ENCODE results near the gene MAP4K4. TPM values are rescaled to one million over a fixed set of nuclear protein-coding genes. Genes with fewer than 3 reads are reported as not detected.

Gene MAP4K4
- total RNA-seq, 2 experiments from 2014 or later, result 71.6 to 77.5 TPM

- ChIA-PET CTCF (interaction anchor here (0.9 kb wide), 1 partner anchor 359 kb away, joined by 5 read pairs; no protein-coding TSS in a partner anchor), POLR2A (no interaction called here)
- Mint-ChIP-seq H3K27ac (no peak overlapping the region), H3K9me3 (no peaks in the 10 kb centered on the region), H3K4me3 (no peak overlapping the region), H3K36me3 (ENCODE audit: low read depth) (peaks cover 52% of the 10 kb centered on the region), H3K27me3 (no peaks in the 10 kb centered on the region), H3K4me1 (no peaks in the 10 kb centered on the region)
- DNase-seq, result no peak
Observed at GRCh38 chr2:101881131-101881530, 183.6 kb downstream of the MAP4K4 start.

GRCh38 chr2:101882769-101883307 is 185.3 kb downstream of the MAP4K4 start:
- Mint-ChIP-seq H3K36me3 (ENCODE audit: low read depth) (peaks cover 53% of the 10 kb centered on the region), H3K27me3 (no peaks in the 10 kb centered on the region), H3K4me3 (no peak overlapping the region), H3K9me3 (no peaks in the 10 kb centered on the region), H3K4me1 (no peaks in the 10 kb centered on the region), H3K27ac (no peak overlapping the region)
- no peak for DNase-seq
- POLR2A ChIA-PET, result interaction anchor here (0.6 to 1.0 kb wide), 2 partner anchors 147 to 358 kb away, joined by 3 to 4 read pairs; no protein-coding TSS in a partner anchor
- CTCF ChIA-PET, result interaction anchor here (1.1 to 3.6 kb wide), 5 partner anchors 30 to 357 kb away, joined by 3 to 43 read pairs (median 6); no protein-coding TSS in a partner anchor

GRCh38 chr2:101883860-101884259 is 186.4 kb downstream of the MAP4K4 start:
- H3K36me3 Mint-ChIP-seq (ENCODE audit: low read depth), result peaks cover 53% of the 10 kb centered on the region
- H3K4me3 Mint-ChIP-seq, result no peak overlapping the region
- H3K4me1 Mint-ChIP-seq, result no peaks in the 10 kb centered on the region
- CTCF ChIA-PET, result interaction anchor here (0.6 to 3.6 kb wide), 22 partner anchors 11 to 815 kb away, joined by 3 to 43 read pairs (median 3); no protein-coding TSS in a partner anchor
- H3K27ac Mint-ChIP-seq, result no peak overlapping the region
- no peak for DNase-seq
- H3K27me3 Mint-ChIP-seq, result no peaks in the 10 kb centered on the region
- no peaks in the 10 kb centered on the region for H3K9me3 Mint-ChIP-seq
- POLR2A ChIA-PET, result interaction anchor here (1.0 to 1.2 kb wide), 2 partner anchors 11 to 357 kb away, joined by 3 to 4 read pairs; no protein-coding TSS in a partner anchor

GRCh38 chr2:101884423-101884822 is 186.9 kb downstream of the MAP4K4 start:
- no peak overlapping the region for H3K4me3 Mint-ChIP-seq
- POLR2A ChIA-PET, result interaction anchor here (1.2 kb wide), 1 partner anchor 10 kb away, joined by 4 read pairs; no protein-coding TSS in a partner anchor
- H3K27me3 Mint-ChIP-seq, result no peaks in the 10 kb centered on the region
- H3K4me1 Mint-ChIP-seq, result no peaks in the 10 kb centered on the region
- no peak for DNase-seq
- peaks cover 55% of the 10 kb centered on the region for H3K36me3 Mint-ChIP-seq (ENCODE audit: low read depth)
- H3K9me3 Mint-ChIP-seq, result no peaks in the 10 kb centered on the region
- no peak overlapping the region for H3K27ac Mint-ChIP-seq
- CTCF ChIA-PET, result interaction anchor here (0.6 to 3.6 kb wide), 16 partner anchors 11 to 815 kb away, joined by 3 to 43 read pairs (median 4); no protein-coding TSS in a partner anchor

GRCh38 chr2:101887328-101887727 is 189.8 kb downstream of the MAP4K4 start:
- Mint-ChIP-seq H3K27ac (no peak overlapping the region), H3K4me3 (no peak overlapping the region), H3K9me3 (no peaks in the 10 kb centered on the region), H3K4me1 (no peaks in the 10 kb centered on the region), H3K36me3 (ENCODE audit: low read depth) (peaks cover 65% of the 10 kb centered on the region), H3K27me3 (no peaks in the 10 kb centered on the region)
- ChIA-PET POLR2A (no interaction called here), CTCF (no interaction called here)
- no peak for DNase-seq

GRCh38 chr2:101889460-101890098 is 192.1 kb downstream of the MAP4K4 start:
- no peaks in the 10 kb centered on the region for H3K27me3 Mint-ChIP-seq
- peaks cover 68% of the 10 kb centered on the region for H3K36me3 Mint-ChIP-seq (ENCODE audit: low read depth)
- H3K4me3 Mint-ChIP-seq, result no peak overlapping the region
- DNase-seq, result no peak
- ChIA-PET CTCF (no interaction called here), POLR2A (no interaction called here)
- H3K27ac Mint-ChIP-seq, result no peak overlapping the region
- H3K9me3 Mint-ChIP-seq, result no peaks in the 10 kb centered on the region
- H3K4me1 Mint-ChIP-seq, result no peaks in the 10 kb centered on the region

- Mint-ChIP-seq H3K36me3 (ENCODE audit: low read depth) (peaks cover 62% of the 10 kb centered on the region), H3K27ac (no peak overlapping the region), H3K9me3 (no peaks in the 10 kb centered on the region), H3K4me3 (no peak overlapping the region), H3K27me3 (no peaks in the 10 kb centered on the region), H3K4me1 (no peaks in the 10 kb centered on the region)
- ChIA-PET CTCF (no interaction called here), POLR2A (interaction anchor here (1.5 kb wide), 1 partner anchor 27 kb away, joined by 4 read pairs; no protein-coding TSS in a partner anchor)
- DNase-seq, result no peak
Observed at GRCh38 chr2:101892377-101892776, 194.9 kb downstream of the MAP4K4 start.

GRCh38 chr2:101893681-101894381 is 196.3 kb downstream of the MAP4K4 start:
- ChIA-PET CTCF (no interaction called here), POLR2A (interaction anchor here (1.5 kb wide), 2 partner anchors 10 to 29 kb away, joined by 4 read pairs; no protein-coding TSS in a partner anchor)
- no peaks in the 10 kb centered on the region for H3K9me3 Mint-ChIP-seq
- H3K27me3 Mint-ChIP-seq, result no peaks in the 10 kb centered on the region
- H3K4me1 Mint-ChIP-seq, result no peaks in the 10 kb centered on the region
- no peak for DNase-seq
- no peak overlapping the region for H3K27ac Mint-ChIP-seq
- no peak overlapping the region for H3K4me3 Mint-ChIP-seq
- peaks cover 58% of the 10 kb centered on the region for H3K36me3 Mint-ChIP-seq (ENCODE audit: low read depth)

GRCh38 chr2:101895039-101895438 is 197.5 kb downstream of the MAP4K4 start:
- Mint-ChIP-seq H3K9me3 (no peaks in the 10 kb centered on the region), H3K27me3 (no peaks in the 10 kb centered on the region), H3K36me3 (ENCODE audit: low read depth) (peaks cover 48% of the 10 kb centered on the region), H3K4me3 (no peak overlapping the region), H3K4me1 (peaks cover 4% of the 10 kb centered on the region), H3K27ac (no peak overlapping the region)
- ChIA-PET CTCF (interaction anchor here (1.1 kb wide), 1 partner anchor 11 kb away, joined by 4 read pairs; no protein-coding TSS in a partner anchor), POLR2A (interaction anchor here (1.5 kb wide), 1 partner anchor 11 kb away, joined by 4 read pairs; no protein-coding TSS in a partner anchor)
- no peak for DNase-seq

- peaks cover 10% of the 10 kb centered on the region for H3K4me1 Mint-ChIP-seq
- no peak overlapping the region for H3K27ac Mint-ChIP-seq
- no peaks in the 10 kb centered on the region for H3K27me3 Mint-ChIP-seq
- POLR2A ChIA-PET, result no interaction called here
- no peaks in the 10 kb centered on the region for H3K9me3 Mint-ChIP-seq
- no peak for DNase-seq
- H3K36me3 Mint-ChIP-seq (ENCODE audit: low read depth), result peaks cover 48% of the 10 kb centered on the region
- no peak overlapping the region for H3K4me3 Mint-ChIP-seq
- CTCF ChIA-PET, result interaction anchor here (1.1 kb wide), 1 partner anchor 12 kb away, joined by 4 read pairs; no protein-coding TSS in a partner anchor
Observed at GRCh38 chr2:101895819-101896322, 198.4 kb downstream of the MAP4K4 start.

GRCh38 chr2:101897301-101897700 is 199.8 kb downstream of the MAP4K4 start:
- H3K4me3 Mint-ChIP-seq, result no peak overlapping the region
- H3K36me3 Mint-ChIP-seq (ENCODE audit: low read depth), result peaks cover 37% of the 10 kb centered on the region
- no peak for DNase-seq
- H3K27me3 Mint-ChIP-seq, result no peaks in the 10 kb centered on the region
- H3K27ac Mint-ChIP-seq, result no peak overlapping the region
- CTCF ChIA-PET, result interaction anchor here (0.9 kb wide), 1 partner anchor 343 kb away, joined by 3 read pairs; no protein-coding TSS in a partner anchor
- POLR2A ChIA-PET, result interaction anchor here (1.0 kb wide), 1 partner anchor 569 kb away, joined by 3 read pairs; no protein-coding TSS in a partner anchor
- no peaks in the 10 kb centered on the region for H3K9me3 Mint-ChIP-seq
- peaks cover 12% of the 10 kb centered on the region for H3K4me1 Mint-ChIP-seq

- Mint-ChIP-seq H3K27ac (no peak overlapping the region), H3K4me1 (peaks cover 12% of the 10 kb centered on the region), H3K27me3 (no peaks in the 10 kb centered on the region), H3K4me3 (no peak overlapping the region), H3K9me3 (peaks cover under 1% of the 10 kb centered on the region), H3K36me3 (ENCODE audit: low read depth) (peaks cover 22% of the 10 kb centered on the region)
- POLR2A ChIA-PET, result no interaction called here
- CTCF ChIA-PET, result interaction anchor here (1.1 kb wide), 1 partner anchor 15 kb away, joined by 3 read pairs; no protein-coding TSS in a partner anchor
- DNase-seq, result no peak
Observed at GRCh38 chr2:101899265-101899664, 201.8 kb downstream of the MAP4K4 start.

All from activated CD4-positive, alpha-beta memory T cell treated with anti-CD3 and anti-CD28 coated beads, Interleukin-2, amount 10 ng/mL, durations not matched to agents 7 days and 5 days (primary cell).